Measurements from ENCODE around the gene LILRA1. TPM values are rescaled to one million over a fixed set of nuclear protein-coding genes. Genes with fewer than 3 reads are reported as not detected.
"Not testable (repeated sequence)": the region's sequence is repeated elsewhere in the genome, so short reads cannot be mapped to it uniquely, and the experiment has no call there.

LILRA1 gene
- total RNA-seq, result not detected in 2 replicates
- long read RNA-seq, result 0 reads

DNA sequence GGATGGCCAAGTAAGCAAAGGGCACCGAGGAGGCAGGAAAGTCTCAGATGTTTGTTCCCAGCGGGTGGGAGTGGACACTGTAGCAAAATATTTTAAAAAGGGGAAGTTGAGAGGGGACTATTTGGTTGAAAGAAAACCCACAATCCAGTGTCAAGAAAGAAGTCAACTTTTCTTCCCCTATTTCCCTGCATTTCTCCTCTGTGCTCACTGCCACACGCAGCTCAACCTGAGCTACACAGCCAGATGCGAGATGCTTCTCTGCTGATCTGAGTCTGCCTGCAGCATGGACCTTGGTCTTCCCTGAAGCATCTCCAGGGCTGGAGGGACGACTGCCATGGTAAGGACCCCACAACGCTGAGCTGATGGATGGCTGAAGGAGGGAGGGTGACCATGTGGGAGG, at the start of gene LILRA1:
LILRA1 (plus strand) TSS at position 188 of the 400 bp plus-strand sequence. CDS start 613 bp downstream, outside the sequence.
- H3K9me3 Mint-ChIP-seq (ENCODE audit: low read depth), result peaks cover 48% of the 10 kb centered on the region
- not testable (repeated sequence) for H3K4me3 Mint-ChIP-seq (ENCODE audit: low read depth); H3K36me3 Mint-ChIP-seq (ENCODE audit: insufficient read depth); DNase-seq (ENCODE audit: low spot score, unreplicated experiment); H3K27me3 Mint-ChIP-seq; H3K4me1 Mint-ChIP-seq (ENCODE audit: low read depth); H3K27ac Mint-ChIP-seq

- H3K4me3 Mint-ChIP-seq (ENCODE audit: low read depth), result no peak overlapping the region
- no peaks in the 10 kb centered on the region for H3K4me1 Mint-ChIP-seq (ENCODE audit: low read depth)
- peaks cover 8% of the 10 kb centered on the region for H3K36me3 Mint-ChIP-seq (ENCODE audit: insufficient read depth)
- no peak for TF ChIP-seq CTCF (IDR thresholded peaks at IDR 0.05; ENCODE audit: unreplicated experiment)
- H3K9me3 Mint-ChIP-seq (ENCODE audit: low read depth), result peaks cover 49% of the 10 kb centered on the region
- H3K27me3 Mint-ChIP-seq, result no peaks in the 10 kb centered on the region
- no peak for DNase-seq (ENCODE audit: low spot score, unreplicated experiment)
- no peak overlapping the region for H3K27ac Mint-ChIP-seq
Measured at GRCh38 chr19:54548806-54549205, 44.6 kb upstream of the LILRA1 start.

- peaks cover 48% of the 10 kb centered on the region for H3K9me3 Mint-ChIP-seq (ENCODE audit: low read depth)
- H3K27me3 Mint-ChIP-seq, result no peaks in the 10 kb centered on the region
- no peak for TF ChIP-seq CTCF (IDR thresholded peaks at IDR 0.05; ENCODE audit: unreplicated experiment)
- no peak for DNase-seq (ENCODE audit: low spot score, unreplicated experiment)
- no peak overlapping the region for H3K27ac Mint-ChIP-seq
- no peak overlapping the region for H3K4me3 Mint-ChIP-seq (ENCODE audit: low read depth)
- no peaks in the 10 kb centered on the region for H3K4me1 Mint-ChIP-seq (ENCODE audit: low read depth)
- H3K36me3 Mint-ChIP-seq (ENCODE audit: insufficient read depth), result peaks cover 7% of the 10 kb centered on the region
Measured at GRCh38 chr19:54549224-54549623, 44.2 kb upstream of the LILRA1 start.

DNA sequence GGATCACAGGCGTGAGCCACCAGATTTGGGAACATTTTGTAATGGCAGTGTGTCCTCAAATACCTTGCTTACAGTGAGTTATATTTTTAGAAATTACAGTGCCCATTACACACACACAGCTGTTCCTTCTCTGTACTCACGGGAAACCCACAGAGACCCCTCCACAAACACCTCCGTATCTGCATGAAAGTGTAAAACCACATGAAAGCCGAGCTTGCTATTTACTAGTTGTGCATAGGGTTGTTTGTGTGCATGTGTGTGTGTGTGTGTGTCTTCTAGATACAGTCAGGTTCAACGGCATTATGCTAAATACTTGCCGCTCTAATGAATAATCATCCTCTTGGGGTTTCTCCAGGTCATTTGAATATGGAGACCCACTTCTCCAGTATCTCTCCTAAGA, 42.1 kb upstream of the LILRA1 start:
- peaks cover 5% of the 10 kb centered on the region for H3K36me3 Mint-ChIP-seq (ENCODE audit: insufficient read depth)
- H3K4me3 Mint-ChIP-seq (ENCODE audit: low read depth), result no peak overlapping the region
- no peak overlapping the region for H3K27ac Mint-ChIP-seq
- DNase-seq (ENCODE audit: low spot score, unreplicated experiment), result no peak
- peaks cover 45% of the 10 kb centered on the region for H3K9me3 Mint-ChIP-seq (ENCODE audit: low read depth)
- TF ChIP-seq CTCF (IDR thresholded peaks at IDR 0.05; ENCODE audit: unreplicated experiment), result no peak
- no peaks in the 10 kb centered on the region for H3K27me3 Mint-ChIP-seq
- no peaks in the 10 kb centered on the region for H3K4me1 Mint-ChIP-seq (ENCODE audit: low read depth)

DNA sequence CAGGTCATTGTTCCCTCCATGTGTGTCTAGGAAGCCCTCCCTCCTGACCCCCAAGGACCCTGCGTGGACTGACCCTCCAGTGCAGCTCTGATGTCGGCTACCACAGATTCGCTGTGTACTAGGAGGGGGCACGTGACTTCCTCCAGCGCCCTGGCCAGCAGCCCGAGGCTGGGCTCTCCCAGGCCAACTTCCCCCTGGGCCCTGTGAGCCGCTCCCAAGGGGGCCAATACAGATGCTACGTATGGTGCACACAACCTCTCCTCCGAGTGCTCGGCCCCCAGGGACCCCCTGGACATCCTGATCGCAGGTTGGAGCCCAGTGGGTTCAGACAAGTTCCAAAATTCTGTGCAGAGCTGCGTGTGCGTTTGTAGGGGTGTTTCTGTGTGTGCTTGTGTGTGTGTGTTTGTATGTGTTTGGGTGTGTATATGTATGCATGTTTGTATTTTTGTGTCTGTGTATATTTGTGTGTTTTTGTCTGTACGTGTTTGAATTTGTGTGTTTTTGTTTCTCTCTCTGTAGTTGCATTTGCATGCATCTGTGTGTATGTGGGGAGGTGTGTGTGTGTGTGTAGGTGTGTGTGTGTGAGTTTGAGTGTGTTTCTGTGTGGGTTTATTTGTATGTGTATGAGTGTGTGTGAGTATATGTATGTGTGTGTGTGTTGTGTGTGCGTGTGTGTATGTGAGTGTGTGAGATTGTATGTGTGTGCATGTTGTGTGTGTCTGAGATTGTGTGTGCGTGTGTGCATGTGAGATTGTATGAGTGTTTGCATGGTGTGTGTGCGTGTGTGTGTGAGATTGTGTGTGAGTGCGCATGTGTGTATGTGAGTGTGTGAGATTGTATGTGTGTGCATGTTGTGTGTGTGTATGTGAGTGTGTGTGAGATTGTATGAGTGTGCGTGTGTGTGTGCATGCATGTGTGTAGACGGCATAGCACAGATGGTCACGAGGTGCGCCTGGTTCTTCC, 41.2 kb upstream of the LILRA1 start:
- H3K9me3 Mint-ChIP-seq (ENCODE audit: low read depth), result peaks cover 39% of the 10 kb centered on the region
- H3K27ac Mint-ChIP-seq, result no peak overlapping the region
- no peak overlapping the region for H3K4me3 Mint-ChIP-seq (ENCODE audit: low read depth)
- H3K4me1 Mint-ChIP-seq (ENCODE audit: low read depth), result no peaks in the 10 kb centered on the region
- peaks cover 5% of the 10 kb centered on the region for H3K36me3 Mint-ChIP-seq (ENCODE audit: insufficient read depth)
- no peak for TF ChIP-seq CTCF (IDR thresholded peaks at IDR 0.05; ENCODE audit: unreplicated experiment)
- DNase-seq (ENCODE audit: low spot score, unreplicated experiment), result no peak
- H3K27me3 Mint-ChIP-seq, result no peaks in the 10 kb centered on the region

DNA sequence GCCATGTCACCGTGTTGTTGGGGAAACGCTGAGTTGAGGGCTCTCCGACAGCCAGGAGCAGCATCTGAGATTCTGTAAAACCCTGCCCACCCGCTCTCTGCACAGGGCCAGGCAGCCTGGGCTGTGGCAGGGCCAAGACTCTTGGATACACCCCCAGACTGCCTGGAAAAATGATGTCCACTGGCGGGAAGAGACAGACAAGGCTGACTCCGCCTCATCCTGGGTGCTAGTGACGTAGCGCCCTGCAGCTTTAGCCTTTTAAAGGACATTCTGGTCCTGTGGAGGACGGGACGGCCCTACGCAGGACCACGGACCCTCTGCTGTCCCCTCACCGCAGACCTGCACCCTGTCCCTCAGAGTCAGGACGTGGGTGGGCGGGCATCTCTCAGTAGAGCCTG, 40.5 kb upstream of the LILRA1 start:
- DNase-seq (ENCODE audit: low spot score, unreplicated experiment), result no peak
- no peak for TF ChIP-seq CTCF (IDR thresholded peaks at IDR 0.05; ENCODE audit: unreplicated experiment)
- no peaks in the 10 kb centered on the region for H3K27me3 Mint-ChIP-seq
- peaks cover 5% of the 10 kb centered on the region for H3K36me3 Mint-ChIP-seq (ENCODE audit: insufficient read depth)
- no peaks in the 10 kb centered on the region for H3K4me1 Mint-ChIP-seq (ENCODE audit: low read depth)
- peaks cover 39% of the 10 kb centered on the region for H3K9me3 Mint-ChIP-seq (ENCODE audit: low read depth)
- no peak overlapping the region for H3K27ac Mint-ChIP-seq
- H3K4me3 Mint-ChIP-seq (ENCODE audit: low read depth), result no peak overlapping the region

Measured in progenitor cell of endocrine pancreas (in vitro differentiated cells).